ENCODE results near the gene AP1G2.

- TF ChIP-seq CEBPB (IDR thresholded peaks at IDR 0.05; ENCODE audit: low read depth) (no peak), SP1 (IDR thresholded peaks at IDR 0.05; ENCODE audit: low read depth) (no peak), ZNF274 (IDR thresholded peaks at IDR 0.05; ENCODE audit: low read depth, low read length) (no peak), ZBTB33 (IDR thresholded peaks at IDR 0.05; ENCODE audit: extremely low read depth, insufficient replicate concordance, low read length) (no peak), MAX (IDR thresholded peaks at IDR 0.05) (no peak), POLR2A (IDR thresholded peaks at IDR 0.05; ENCODE audit: borderline replicate concordance, extremely low read depth, insufficient read depth, insufficient read length) (no peak), EZH2phosphoT487 (IDR thresholded peaks at IDR 0.05; ENCODE audit: borderline replicate concordance) (no peak)
- TF ChIP-seq, protein P1, sequence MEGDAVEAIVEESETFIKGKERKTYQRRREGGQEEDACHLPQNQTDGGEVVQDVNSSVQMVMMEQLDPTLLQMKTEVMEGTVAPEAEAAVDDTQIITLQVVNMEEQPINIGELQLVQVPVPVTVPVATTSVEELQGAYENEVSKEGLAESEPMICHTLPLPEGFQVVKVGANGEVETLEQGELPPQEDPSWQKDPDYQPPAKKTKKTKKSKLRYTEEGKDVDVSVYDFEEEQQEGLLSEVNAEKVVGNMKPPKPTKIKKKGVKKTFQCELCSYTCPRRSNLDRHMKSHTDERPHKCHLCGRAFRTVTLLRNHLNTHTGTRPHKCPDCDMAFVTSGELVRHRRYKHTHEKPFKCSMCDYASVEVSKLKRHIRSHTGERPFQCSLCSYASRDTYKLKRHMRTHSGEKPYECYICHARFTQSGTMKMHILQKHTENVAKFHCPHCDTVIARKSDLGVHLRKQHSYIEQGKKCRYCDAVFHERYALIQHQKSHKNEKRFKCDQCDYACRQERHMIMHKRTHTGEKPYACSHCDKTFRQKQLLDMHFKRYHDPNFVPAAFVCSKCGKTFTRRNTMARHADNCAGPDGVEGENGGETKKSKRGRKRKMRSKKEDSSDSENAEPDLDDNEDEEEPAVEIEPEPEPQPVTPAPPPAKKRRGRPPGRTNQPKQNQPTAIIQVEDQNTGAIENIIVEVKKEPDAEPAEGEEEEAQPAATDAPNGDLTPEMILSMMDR (IDR thresholded peaks at IDR 0.05 in 2 of 3, conservative IDR thresholded peaks at IDR 0.05 in 1 of 3; ENCODE audit: borderline replicate concordance in 1 of 3, insufficient read depth in 1 of 3, low read depth in 2 of 3, low read length in 2 of 3) = no peak
Measured at GRCh38 chr14:23605931-23606585, 38.5 kb upstream of the AP1G2 start.
